H1 (cell line): ENCODE data around the gene PRKN. TPM values are rescaled to one million over a fixed set of nuclear protein-coding genes. Genes with fewer than 3 reads are reported as not detected.

Source experiments
- CTCF ChIA-PET: fragments of 300-600 bp; sonication (Branson Sonifier 250); formaldehyde crosslinking; loops from one replicate; lab custom pipeline; 2021; ENCODE audit not compliant: partially characterized antibody; lab: Charles Lee
- POLR2A ChIA-PET: fragments of 300-600 bp; sonication (Branson Sonifier 250); formaldehyde crosslinking; loops from one replicate; lab custom pipeline; 2021; ENCODE audit warnings: inconsistent platforms; ENCODE audit not compliant: partially characterized antibody; lab: Charles Lee
- DNase-seq, 2 experiments: peaks; one replicate each; pipeline versions ENCODE4 v3.0.0 to v3.0.0-alpha.2; 2010 to 2022; ENCODE audit warnings: low spot score in 2 of 2, low read depth in 1 of 2, mixed read lengths in 1 of 2
- FAIRE-seq: peaks from 2 replicates; lab custom pipeline; 2011; peaks lifted over from hg19 to GRCh38; lab: Jason Lieb, UNC
- H2AFZ ChIP-seq: 2 replicates; pipeline ENCODE4 v1.8.1; 2012; ENCODE audit warnings: low read length, inconsistent platforms
- H2AK5ac ChIP-seq: 2 replicates; pipeline ENCODE4 v1.6.1; 2013; ENCODE audit warnings: low read depth, low read length
- H2BK120ac ChIP-seq: replicated peaks from 2 replicates; pipeline ENCODE3; 2013; ENCODE audit warnings: low read depth, low read length, inconsistent platforms
- H2BK12ac ChIP-seq: 2 replicates; pipeline ENCODE4 v1.6.1; 2013; ENCODE audit warnings: low read depth, low read length
- H2BK15ac ChIP-seq: 2 replicates; pipeline ENCODE4 v1.6.1; 2013; ENCODE audit warnings: low read length
- H2BK20ac ChIP-seq: 2 replicates; pipeline ENCODE4 v1.6.1; 2013; ENCODE audit warnings: low read length
- H2BK5ac ChIP-seq: 2 replicates; pipeline ENCODE4 v1.6.1; 2013; ENCODE audit warnings: low read depth, low read length
- H3K14ac ChIP-seq: 2 replicates; pipeline ENCODE4 v1.6.1; 2013; ENCODE audit warnings: inconsistent platforms; ENCODE audit not compliant: insufficient read length
- H3K18ac ChIP-seq: 2 replicates; pipeline ENCODE4 v1.6.1; 2013; ENCODE audit warnings: low read length; ENCODE audit errors: extremely low read depth
- H3K23ac ChIP-seq: 2 replicates; pipeline ENCODE4 v1.6.1; 2013; ENCODE audit warnings: inconsistent platforms; ENCODE audit not compliant: insufficient read length
- H3K23me2 ChIP-seq: 2 replicates; pipeline ENCODE4 v1.6.1; 2013; ENCODE audit warnings: low read depth, low read length
- H3K27ac ChIP-seq: 2 replicates; pipeline ENCODE4 v1.6.1; 2011; ENCODE audit warnings: low read depth, low read length, inconsistent platforms
- H3K27me3 ChIP-seq, 4 experiments: replicated peaks in 1 of 4; 1 replicate in 1 of 4; 2 replicates in 3 of 4; pipeline versions ENCODE4 v1.6.1 to v1.8.1; 2011 to 2013; ENCODE audit warnings: low read length in 3 of 4, mild to moderate bottlenecking in 3 of 4, inconsistent platforms in 2 of 4, mixed read lengths in 2 of 4, moderate library complexity in 1 of 4; ENCODE audit not compliant: control insufficient read depth in 3 of 4, insufficient read depth in 3 of 4; ENCODE audit errors: extremely low read depth in 1 of 4
- H3K36me3 ChIP-seq, 4 experiments: 2 replicates each; pipeline versions ENCODE4 v1.6.1 to v1.8.1; 2011 to 2013; ENCODE audit warnings: mild to moderate bottlenecking in 4 of 4, low read length in 3 of 4, moderate library complexity in 2 of 4, control low read depth in 1 of 4, inconsistent platforms in 1 of 4; ENCODE audit not compliant: insufficient read depth in 4 of 4, control insufficient read depth in 2 of 4
- H3K4ac ChIP-seq: replicated peaks from 2 replicates; pipeline ENCODE3; 2013; ENCODE audit warnings: low read length, low read depth, mixed read lengths, inconsistent platforms; ENCODE audit not compliant: insufficient read length
- H3K4me1 ChIP-seq, 4 experiments: replicated peaks in 1 of 4; 1 replicate in 1 of 4; 2 replicates in 3 of 4; pipeline versions ENCODE4 v1.6.1 to v1.8.1; 2011 to 2013; ENCODE audit warnings: low read length in 3 of 4, inconsistent platforms in 2 of 4, mixed read lengths in 1 of 4; ENCODE audit not compliant: insufficient read depth in 4 of 4, control insufficient read depth in 3 of 4
- H3K4me2 ChIP-seq, 2 experiments: 2 replicates each; pipeline versions ENCODE4 v1.6.1 to v1.8.1; 2011 to 2013; ENCODE audit warnings: low read depth in 2 of 2, low read length in 2 of 2, control low read depth in 1 of 2, inconsistent platforms in 1 of 2, mild to moderate bottlenecking in 1 of 2; ENCODE audit not compliant: insufficient read depth in 1 of 2
- H3K4me3 ChIP-seq, 4 experiments: fragments of 200-600, 300-600 bp in 1 of 4; sonication (generic), shearing (Covaris generic), sonication (Bioruptor Twin) in 1 of 4; 2 replicates each; pipeline versions ENCODE4 v1.5.1 to v1.8.1; 2011 to 2016; ENCODE audit warnings: low read length in 4 of 4, low read depth in 3 of 4, control low read depth in 2 of 4, inconsistent platforms in 2 of 4, mild to moderate bottlenecking in 2 of 4, mixed read lengths in 1 of 4, moderate library complexity in 1 of 4; ENCODE audit not compliant: insufficient read depth in 2 of 4; ENCODE audit errors: extremely low read depth in 1 of 4
- H3K56ac ChIP-seq: replicated peaks from 2 replicates; pipeline ENCODE3; 2013; ENCODE audit warnings: low read depth, mild to moderate bottlenecking, mixed read lengths, low read length, inconsistent platforms; ENCODE audit not compliant: insufficient read length
- H3K79me1 ChIP-seq: 2 replicates; pipeline ENCODE4 v1.6.1; 2013; ENCODE audit warnings: low read depth, low read length, control low read depth
- H3K79me2 ChIP-seq, 2 experiments: 2 replicates each; pipeline versions ENCODE4 v1.6.1 to v1.8.1; 2012 to 2013; ENCODE audit warnings: low read length in 2 of 2, mild to moderate bottlenecking in 2 of 2, inconsistent platforms in 1 of 2; ENCODE audit not compliant: insufficient read depth in 2 of 2, control insufficient read depth in 1 of 2
- H3K9ac ChIP-seq, 4 experiments: replicated peaks in 1 of 4; 1 replicate in 1 of 4; 2 replicates in 3 of 4; pipeline versions ENCODE4 v1.6.1 to v1.8.1; 2011 to 2013; ENCODE audit warnings: low read depth in 3 of 4, low read length in 3 of 4, control low read depth in 2 of 4, mild to moderate bottlenecking in 2 of 4, moderate library complexity in 2 of 4, inconsistent platforms in 1 of 4; ENCODE audit errors: extremely low read depth in 1 of 4
- H3K9me3 ChIP-seq, 2 experiments: 2 replicates each; pipeline versions ENCODE4 v1.6.1 to v1.8.1; 2012 to 2013; ENCODE audit warnings: mild to moderate bottlenecking in 2 of 2, moderate library complexity in 2 of 2, control low read depth in 1 of 2, inconsistent platforms in 1 of 2, low read depth in 1 of 2, low read length in 1 of 2, mixed read lengths in 1 of 2; ENCODE audit not compliant: insufficient read depth in 2 of 2
- H4K20me1 ChIP-seq, 2 experiments: replicated peaks in 1 of 2; 2 replicates each; pipeline versions ENCODE3 to v1.8.1; 2011 to 2013; ENCODE audit warnings: inconsistent platforms in 2 of 2, low read length in 2 of 2, mild to moderate bottlenecking in 1 of 2; ENCODE audit not compliant: insufficient read depth in 2 of 2, control insufficient read depth in 1 of 2
- H4K5ac ChIP-seq: 2 replicates; pipeline ENCODE4 v1.6.1; 2013; ENCODE audit warnings: low read length, low read depth, mixed read lengths, inconsistent platforms; ENCODE audit not compliant: insufficient read length
- H4K8ac ChIP-seq: 2 replicates; pipeline ENCODE4 v1.8.0; 2013; ENCODE audit warnings: mild to moderate bottlenecking, moderate library complexity, low read length, inconsistent platforms; ENCODE audit not compliant: insufficient read depth; ENCODE audit errors: extremely low read depth
- H4K91ac ChIP-seq: replicated peaks from 2 replicates; pipeline ENCODE3; 2013; ENCODE audit warnings: low read length, mixed read lengths, inconsistent platforms; ENCODE audit not compliant: insufficient read length
- BACH1 ChIP-seq: IDR thresholded peaks from 2 replicates; pipeline ENCODE4 v1.6.1; 2012; ENCODE audit warnings: low read length, improper control_type of control experiment
- CBX5 ChIP-seq: fragments of 300-800, 300-1000 bp; sonication (generic); IDR thresholded peaks from 2 replicates; pipeline ENCODE4 v1.7.1; 2016; ENCODE audit warnings: antibody characterized with exemption, low read length, low read depth
- KDM4A ChIP-seq: IDR thresholded peaks from one replicate; pipeline ENCODE4 v1.7.1; 2012; ENCODE audit warnings: low read depth, mild to moderate bottlenecking, moderate library complexity, low read length, inconsistent platforms; ENCODE audit not compliant: severe bottlenecking
- POLR2AphosphoS5 ChIP-seq: IDR thresholded peaks from 2 replicates; pipeline ENCODE4 v1.6.1; 2011; ENCODE audit warnings: low read depth, low read length
- POU5F1 ChIP-seq: IDR thresholded peaks from 2 replicates; pipeline ENCODE4 v1.6.1; 2011; ENCODE audit warnings: low read depth, mild to moderate bottlenecking, low read length, moderate library complexity
- WGBS, 2 experiments: shearing (Covaris generic) in 1 of 2; methylation state at CpG; one replicate each; pipeline versions ENCODE4 v1.1.6 to v1.1.7; 2013 to 2015; ENCODE audit warnings: low lambda C conversion rate in 2 of 2, mixed read lengths in 2 of 2, inconsistent platforms in 1 of 2, low coverage in 1 of 2, missing lambda C conversion rate in 1 of 2; ENCODE audit not compliant: insufficient replicate concordance in 2 of 2, insufficient coverage in 1 of 2, insufficient read length in 1 of 2; ENCODE audit errors: extremely low coverage in 1 of 2, missing lambda C conversion rate in 1 of 2; 5-methylcytosine and 5-hydroxymethylcytosine counted together
- polyA plus RNA-seq, 7 experiments: library from polyadenylated mRNA; depleted of rRNA in 3 of 7; stranded (reverse) in 5 of 7; unstranded in 2 of 7; fragments of >200 nt in 5 of 7; fragments of 200-250 nt in 2 of 7; gene quantifications; 1 replicate in 5 of 7; 2 replicates in 1 of 7; 4 replicates in 1 of 7; pipeline versions ENCODE4 v1.2.1 to v1.2.3, GENCODE V29; 2011 to 2013; ENCODE audit warnings: missing spikeins in 2 of 7, mixed read lengths in 2 of 7
- total RNA-seq: library from RNA; stranded (reverse); fragmentation: NEBNext Ultra II Directional; extraction: Animal tissue kit (Norgen Biotek cat#: 25700); gene quantifications from 2 replicates; pipeline ENCODE4 v1.2.1, GENCODE V29; 2021
- TF ChIP-seq, protein P1 (sequence below): IDR thresholded peaks from 2 replicates; pipeline ENCODE4 v1.6.1; 2012; ENCODE audit warnings: low read length, inconsistent platforms

The PRKN gene
- total and polyA plus RNA-seq, 2 of the 8 experiments (the other 6 are each of a cell fraction or from before 2014, with no cell fraction given), result 0.13 to 0.29 TPM

DNA sequence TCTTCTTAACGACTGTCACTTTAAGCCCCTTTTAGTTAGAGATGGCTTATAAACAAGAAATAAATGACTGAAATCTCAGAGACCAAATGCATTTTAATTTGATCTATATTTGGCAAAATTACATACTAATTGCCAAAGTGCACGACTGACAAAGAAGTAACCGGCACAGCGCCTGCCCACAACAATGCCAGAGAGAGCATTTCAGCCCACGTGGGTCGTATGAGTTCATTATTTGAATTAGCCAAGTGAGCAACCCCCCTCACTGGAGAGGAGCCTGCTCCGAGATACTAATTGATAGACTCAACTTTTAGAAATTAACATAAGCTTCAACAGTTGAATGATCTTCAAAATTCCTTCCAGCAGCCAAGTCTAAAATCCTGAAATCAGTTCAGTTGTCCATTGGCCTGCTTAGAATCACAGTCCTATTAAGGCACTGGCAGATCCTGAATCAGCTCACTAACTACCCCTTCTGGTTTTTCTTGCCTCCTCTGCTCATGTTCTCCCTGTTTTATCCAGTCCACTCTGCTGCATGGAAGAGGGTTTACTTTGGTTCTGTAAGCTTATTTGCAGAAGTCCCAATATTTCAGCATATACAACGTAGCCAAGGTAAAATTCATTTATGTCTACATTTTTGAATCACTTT is 934.6 kb downstream of the PRKN start:
- H2AK5ac ChIP-seq, result no peak overlapping the region
- H3K9me3 ChIP-seq, result no peaks in the 10 kb centered on the region
- H2BK12ac ChIP-seq, result no peak overlapping the region
- no peaks in the 10 kb centered on the region for H3K79me1 ChIP-seq
- H3K27ac ChIP-seq, result no peak overlapping the region
- no peak overlapping the region for H3K14ac ChIP-seq
- no peak overlapping the region for H3K4me3 ChIP-seq
- H3K4me1 ChIP-seq, result no peaks in the 10 kb centered on the region
- no peak for DNase-seq
- no peak overlapping the region for H3K4ac ChIP-seq
- no peaks in the 10 kb centered on the region for H3K23me2 ChIP-seq
- 80% methylated on average over 8 of the region's 8 CpGs; no CpG with 5 or more reads in 1 of the 2 experiments for WGBS, 2 experiments
- H3K23ac ChIP-seq, result no peak overlapping the region
- no peak overlapping the region for H3K9ac ChIP-seq
- no peak overlapping the region for H3K4me2 ChIP-seq
- ChIA-PET CTCF (interaction anchor here (0.8 kb wide), 1 partner anchor 7 kb away, joined by 3 read pairs; no protein-coding TSS in a partner anchor), POLR2A (no interaction called here)
- H3K79me2 ChIP-seq, result no peaks in the 10 kb centered on the region
- H4K20me1 ChIP-seq, result no peaks in the 10 kb centered on the region
- no peak overlapping the region for H2BK120ac ChIP-seq
- no peak overlapping the region for H3K56ac ChIP-seq
- H2BK5ac ChIP-seq, result no peak overlapping the region
- H2BK15ac ChIP-seq, result no peak overlapping the region
- FAIRE-seq, result no peak
- no peaks in the 10 kb centered on the region; a peak in 1 of 8 replicates for H3K36me3 ChIP-seq
- H4K8ac ChIP-seq, result no peak overlapping the region
- H3K27me3 ChIP-seq, result no peaks in the 10 kb centered on the region
- H4K5ac ChIP-seq, result no peak overlapping the region
- H2BK20ac ChIP-seq, result no peak overlapping the region
- H3K18ac ChIP-seq, result no peak overlapping the region
- H2AFZ ChIP-seq, result no peak overlapping the region
- no peak overlapping the region for H4K91ac ChIP-seq
- TF ChIP-seq KDM4A (no peak), BACH1 (no peak), POLR2AphosphoS5 (no peak), POU5F1 (no peak), CBX5 (no peak)
- TF ChIP-seq, protein P1, sequence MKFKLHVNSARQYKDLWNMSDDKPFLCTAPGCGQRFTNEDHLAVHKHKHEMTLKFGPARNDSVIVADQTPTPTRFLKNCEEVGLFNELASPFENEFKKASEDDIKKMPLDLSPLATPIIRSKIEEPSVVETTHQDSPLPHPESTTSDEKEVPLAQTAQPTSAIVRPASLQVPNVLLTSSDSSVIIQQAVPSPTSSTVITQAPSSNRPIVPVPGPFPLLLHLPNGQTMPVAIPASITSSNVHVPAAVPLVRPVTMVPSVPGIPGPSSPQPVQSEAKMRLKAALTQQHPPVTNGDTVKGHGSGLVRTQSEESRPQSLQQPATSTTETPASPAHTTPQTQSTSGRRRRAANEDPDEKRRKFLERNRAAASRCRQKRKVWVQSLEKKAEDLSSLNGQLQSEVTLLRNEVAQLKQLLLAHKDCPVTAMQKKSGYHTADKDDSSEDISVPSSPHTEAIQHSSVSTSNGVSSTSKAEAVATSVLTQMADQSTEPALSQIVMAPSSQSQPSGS, result no peak
